HTERT RPE-1 (cell line): ENCODE measurements around the gene RACGAP1.

Source experiments
- in situ Hi-C: fragments of 300-500 bp; cut with MboI; formaldehyde crosslinking; loops from 4 replicates; pipeline ENCODE4 v1.14.3; 2020; ENCODE audit warnings: low sequenced_read_pairs

RACGAP1 gene

GRCh38 chr12:49970658-49971057 is 54.6 kb downstream of the RACGAP1 start:
- in situ Hi-C loops: no loop called here

GRCh38 chr12:49969651-49970429 is 55.5 kb downstream of the RACGAP1 start:
- in situ Hi-C loops: no loop called here

- in situ Hi-C loops: no loop called here
Measured at GRCh38 chr12:49969027-49969426, 56.3 kb downstream of the RACGAP1 start.

GRCh38 chr12:49968471-49968870 is 56.8 kb downstream of the RACGAP1 start:
- in situ Hi-C loops: no loop called here

GRCh38 chr12:49967777-49968250 is 57.5 kb downstream of the RACGAP1 start:
- in situ Hi-C loops: no loop called here

GRCh38 chr12:49967042-49967776 is 58.1 kb downstream of the RACGAP1 start:
- in situ Hi-C loops: no loop called here

- in situ Hi-C loops: no loop called here
Measured at GRCh38 chr12:49966511-49967041, 58.7 kb downstream of the RACGAP1 start.

- in situ Hi-C loops: no loop called here
Measured at GRCh38 chr12:49965836-49966235, 59.5 kb downstream of the RACGAP1 start.

- in situ Hi-C loops: no loop called here
Measured at GRCh38 chr12:49964849-49965624, 60.3 kb downstream of the RACGAP1 start.

- in situ Hi-C loops: no loop called here
Measured at GRCh38 chr12:49963976-49964815, 61.1 kb downstream of the RACGAP1 start.

GRCh38 chr12:49962861-49963765 is 62.2 kb downstream of the RACGAP1 start:
- in situ Hi-C loops: no loop called here

GRCh38 chr12:49961993-49962764 is 63.1 kb downstream of the RACGAP1 start:
- in situ Hi-C loops: no loop called here

- in situ Hi-C loops: no loop called here
Measured at GRCh38 chr12:49961111-49961922, 64.0 kb downstream of the RACGAP1 start, which contains the start of gene AQP5. Gene AQP5, plus strand, starts transcription at chr12:49961872. Its CDS starts 146 bp downstream, at chr12:49962018.

- in situ Hi-C loops: no loop called here
Measured at GRCh38 chr12:49960474-49961110, 64.7 kb downstream of the RACGAP1 start.

GRCh38 chr12:49959685-49960473 is 65.4 kb downstream of the RACGAP1 start:
- in situ Hi-C loops: no loop called here

- in situ Hi-C loops: no loop called here
Measured at GRCh38 chr12:49957570-49957967, 67.7 kb downstream of the RACGAP1 start.
